Nephron (organoid): ENCODE measurements around the gene COL8A1.

Source experiments
- H3K27ac Mint-ChIP-seq, 3 experiments: 2 replicates each; pipeline ENCODE4 v1.8.0; 2020; ENCODE audit warnings: mixed read lengths in 3 of 3, mild to moderate bottlenecking in 2 of 3, moderate library complexity in 1 of 3
- H3K27me3 Mint-ChIP-seq: 2 replicates; pipeline ENCODE4 v1.8.0; 2021; ENCODE audit warnings: low read depth, mild to moderate bottlenecking, moderate library complexity, mixed read lengths
- H3K36me3 Mint-ChIP-seq: 2 replicates; pipeline ENCODE4 v1.8.0; 2020; ENCODE audit warnings: low read depth, mixed read lengths
- H3K4me1 Mint-ChIP-seq: 2 replicates; pipeline ENCODE4 v1.8.0; 2020; ENCODE audit warnings: mixed read lengths
- H3K4me3 Mint-ChIP-seq, 3 experiments: 2 replicates each; pipeline ENCODE4 v1.8.0; 2020; ENCODE audit warnings: mild to moderate bottlenecking in 3 of 3, mixed read lengths in 3 of 3, moderate library complexity in 2 of 3
- H3K9me3 Mint-ChIP-seq: 2 replicates; pipeline ENCODE4 v1.8.0; 2020; ENCODE audit warnings: mixed read lengths
- TF ChIP-seq, protein P1 (sequence below), 3 experiments: fragments of 200-600 bp; sonication (generic); IDR thresholded peaks; one replicate each; pipeline ENCODE4 v1.5.0; 2021; ENCODE audit warnings: antibody characterized with exemption in 3 of 3; ENCODE audit not compliant: unreplicated experiment in 3 of 3

COL8A1 gene

GRCh38 chr3:99697250-99697649 is 58.9 kb downstream of the COL8A1 start:
- Mint-ChIP-seq H3K27ac (no peak overlapping the region), H3K4me1 (no peaks in the 10 kb centered on the region), H3K36me3 (no peaks in the 10 kb centered on the region), H3K9me3 (no peaks in the 10 kb centered on the region), H3K27me3 (peaks cover 5% of the 10 kb centered on the region), H3K4me3 (no peak overlapping the region)
- TF ChIP-seq, protein P1, sequence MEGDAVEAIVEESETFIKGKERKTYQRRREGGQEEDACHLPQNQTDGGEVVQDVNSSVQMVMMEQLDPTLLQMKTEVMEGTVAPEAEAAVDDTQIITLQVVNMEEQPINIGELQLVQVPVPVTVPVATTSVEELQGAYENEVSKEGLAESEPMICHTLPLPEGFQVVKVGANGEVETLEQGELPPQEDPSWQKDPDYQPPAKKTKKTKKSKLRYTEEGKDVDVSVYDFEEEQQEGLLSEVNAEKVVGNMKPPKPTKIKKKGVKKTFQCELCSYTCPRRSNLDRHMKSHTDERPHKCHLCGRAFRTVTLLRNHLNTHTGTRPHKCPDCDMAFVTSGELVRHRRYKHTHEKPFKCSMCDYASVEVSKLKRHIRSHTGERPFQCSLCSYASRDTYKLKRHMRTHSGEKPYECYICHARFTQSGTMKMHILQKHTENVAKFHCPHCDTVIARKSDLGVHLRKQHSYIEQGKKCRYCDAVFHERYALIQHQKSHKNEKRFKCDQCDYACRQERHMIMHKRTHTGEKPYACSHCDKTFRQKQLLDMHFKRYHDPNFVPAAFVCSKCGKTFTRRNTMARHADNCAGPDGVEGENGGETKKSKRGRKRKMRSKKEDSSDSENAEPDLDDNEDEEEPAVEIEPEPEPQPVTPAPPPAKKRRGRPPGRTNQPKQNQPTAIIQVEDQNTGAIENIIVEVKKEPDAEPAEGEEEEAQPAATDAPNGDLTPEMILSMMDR (IDR thresholded peaks at IDR 0.05; ENCODE audit: unreplicated experiment in 3 of 3): no peak

DNA sequence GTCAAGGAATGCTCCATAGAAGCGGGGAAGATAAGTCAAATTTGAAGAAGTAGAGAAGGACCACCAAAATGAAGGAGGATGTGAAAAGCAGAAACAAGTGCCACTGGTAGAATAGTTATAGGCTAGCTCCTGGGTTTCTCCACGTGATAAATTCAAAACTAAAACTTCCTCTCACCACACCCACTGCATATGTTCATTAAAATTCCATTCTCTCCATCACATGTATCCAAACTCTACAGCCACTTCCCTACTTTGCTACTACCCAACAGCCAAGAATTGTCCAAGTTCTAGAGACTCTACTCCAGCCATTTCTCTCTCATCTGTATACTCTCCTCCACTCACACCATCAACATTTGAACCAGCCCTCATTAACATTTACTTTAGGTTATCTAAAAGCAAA is 60.5 kb downstream of the COL8A1 start:
- H3K27me3 Mint-ChIP-seq: no peaks in the 10 kb centered on the region
- H3K9me3 Mint-ChIP-seq: no peaks in the 10 kb centered on the region
- no peak overlapping the region for H3K27ac Mint-ChIP-seq
- TF ChIP-seq, protein P1 (IDR thresholded peaks at IDR 0.05; ENCODE audit: unreplicated experiment in 3 of 3): no peak
- H3K36me3 Mint-ChIP-seq: no peaks in the 10 kb centered on the region
- no peak overlapping the region for H3K4me3 Mint-ChIP-seq
- H3K4me1 Mint-ChIP-seq: no peaks in the 10 kb centered on the region

GRCh38 chr3:99699841-99700240 is 61.4 kb downstream of the COL8A1 start:
- Mint-ChIP-seq H3K27ac (no peak overlapping the region), H3K4me1 (peaks cover 4% of the 10 kb centered on the region), H3K27me3 (no peaks in the 10 kb centered on the region), H3K9me3 (no peaks in the 10 kb centered on the region), H3K4me3 (no peak overlapping the region), H3K36me3 (no peaks in the 10 kb centered on the region)
- TF ChIP-seq, protein P1 (IDR thresholded peaks at IDR 0.05; ENCODE audit: unreplicated experiment in 3 of 3): no peak

DNA sequence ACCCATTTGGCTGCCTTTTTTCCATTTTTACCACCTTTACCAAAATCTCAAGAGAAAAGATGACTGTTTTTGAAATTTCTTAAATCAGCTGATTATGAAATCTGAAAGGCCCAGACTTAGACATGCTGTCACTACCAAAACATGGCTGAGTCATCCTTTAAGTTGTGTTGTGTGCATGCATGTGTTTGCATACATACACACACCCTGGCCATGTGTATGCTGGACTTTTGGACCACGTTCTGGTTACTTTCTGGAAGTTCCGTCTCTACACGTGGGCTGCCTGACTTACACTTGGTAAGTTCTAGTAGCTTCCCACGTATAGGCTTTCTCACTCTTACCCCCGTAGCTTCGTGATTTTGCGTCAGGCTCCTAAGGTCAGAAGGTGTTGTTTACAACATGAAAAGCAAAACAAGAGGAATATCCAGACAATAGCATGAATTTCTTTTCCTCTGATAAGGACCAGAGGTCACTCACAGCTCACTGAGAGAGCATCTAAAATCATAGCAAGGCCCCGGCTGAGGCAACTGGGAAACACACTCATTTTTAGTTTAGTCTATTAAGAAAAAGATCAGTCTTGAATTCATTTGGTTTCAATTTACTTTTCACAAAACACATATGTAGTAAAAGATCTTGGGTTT is 62.4 kb downstream of the COL8A1 start:
- no peaks in the 10 kb centered on the region for H3K9me3 Mint-ChIP-seq
- H3K4me3 Mint-ChIP-seq: no peak overlapping the region
- no peak overlapping the region for H3K27ac Mint-ChIP-seq
- TF ChIP-seq, protein P1 (IDR thresholded peaks at IDR 0.05; ENCODE audit: unreplicated experiment in 3 of 3): no peak
- no peaks in the 10 kb centered on the region for H3K27me3 Mint-ChIP-seq
- H3K36me3 Mint-ChIP-seq: no peaks in the 10 kb centered on the region
- peaks cover 11% of the 10 kb centered on the region for H3K4me1 Mint-ChIP-seq

DNA sequence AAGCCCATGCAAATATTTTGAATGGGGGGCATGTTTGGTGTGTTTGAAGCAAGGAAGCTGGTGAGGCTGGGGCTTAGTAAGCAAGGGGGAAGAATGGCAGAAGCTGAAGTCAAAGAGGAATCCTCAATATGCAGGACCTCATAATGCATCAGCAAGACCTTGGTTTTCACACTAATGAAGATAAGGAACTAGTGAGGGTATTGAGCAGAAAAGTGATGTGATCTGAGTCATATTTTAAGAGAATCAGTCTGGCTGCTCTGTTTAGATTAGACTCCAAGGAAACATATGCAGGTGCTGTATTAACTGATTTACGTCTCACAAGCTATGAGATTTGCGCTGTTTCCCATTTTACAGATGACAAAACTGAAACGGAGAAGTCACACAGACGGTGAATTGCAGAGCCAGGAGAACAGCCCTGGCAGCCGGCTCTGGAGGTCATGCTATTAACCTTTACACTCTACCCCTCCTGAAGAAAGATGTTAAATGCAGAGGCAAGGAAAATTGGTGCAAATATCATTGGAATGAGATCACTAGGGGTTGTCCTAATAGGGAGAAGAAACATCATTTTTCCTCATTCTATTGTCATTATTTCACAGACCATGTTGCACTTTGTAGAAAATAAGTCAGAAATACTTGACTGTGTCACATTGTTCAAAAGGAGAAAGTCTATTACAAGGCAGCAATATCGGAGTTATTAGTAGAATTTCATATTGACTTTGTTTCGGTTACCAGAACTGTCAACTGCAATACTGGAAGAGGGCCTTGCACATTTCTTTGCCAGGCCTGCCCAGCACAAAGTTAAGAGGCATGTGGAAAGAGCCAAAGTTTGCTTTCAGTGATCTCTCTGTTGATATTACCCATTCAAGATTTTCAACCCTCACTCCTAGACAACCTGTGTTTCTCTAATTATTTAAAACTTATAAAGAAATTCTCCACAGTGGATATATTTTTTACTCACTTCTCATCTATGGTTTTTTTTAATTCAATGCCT is 64.9 kb downstream of the COL8A1 start:
- Mint-ChIP-seq H3K4me1 (peaks cover 16% of the 10 kb centered on the region), H3K27me3 (no peaks in the 10 kb centered on the region), H3K4me3 (no peak overlapping the region), H3K9me3 (no peaks in the 10 kb centered on the region), H3K27ac (no peak overlapping the region), H3K36me3 (no peaks in the 10 kb centered on the region)
- TF ChIP-seq, protein P1 (IDR thresholded peaks at IDR 0.05; ENCODE audit: unreplicated experiment in 3 of 3): no peak
